Osteocyte (in vitro differentiated cells): ENCODE results near the gene MRPL4. TPM values are rescaled to one million over a fixed set of nuclear protein-coding genes. Genes with fewer than 3 reads are reported as not detected.

Source experiments
- DNase-seq: peaks from one replicate; pipeline ENCODE4 v3.0.0; 2021; ENCODE audit warnings: mixed read lengths; ENCODE audit not compliant: unreplicated experiment; ENCODE audit errors: extremely low spot score
- H3K27ac Mint-ChIP-seq: one replicate; pipeline ENCODE4 v1.8.0; 2021; ENCODE audit warnings: mild to moderate bottlenecking, mixed read lengths; ENCODE audit not compliant: unreplicated experiment
- H3K27me3 Mint-ChIP-seq: one replicate; pipeline ENCODE4 v1.8.0; 2021; ENCODE audit warnings: mixed read lengths; ENCODE audit not compliant: unreplicated experiment
- H3K36me3 Mint-ChIP-seq: one replicate; pipeline ENCODE4 v1.8.0; 2021; ENCODE audit warnings: mixed read lengths; ENCODE audit not compliant: unreplicated experiment
- H3K4me1 Mint-ChIP-seq: one replicate; pipeline ENCODE4 v1.8.0; 2021; ENCODE audit warnings: mixed read lengths; ENCODE audit not compliant: unreplicated experiment
- H3K4me3 Mint-ChIP-seq: one replicate; pipeline ENCODE4 v1.8.0; 2021; ENCODE audit warnings: mild to moderate bottlenecking, moderate library complexity, mixed read lengths; ENCODE audit not compliant: unreplicated experiment
- H3K9me3 Mint-ChIP-seq: one replicate; pipeline ENCODE4 v1.8.0; 2021; ENCODE audit warnings: mixed read lengths; ENCODE audit not compliant: unreplicated experiment
- microRNA-seq: library from miRNA; unstranded; fragments of <30 nt; microRNA quantifications from one replicate; pipeline ENCODE4 v1.1.0, GENCODE V29; 2020; ENCODE audit not compliant: unreplicated experiment
- total RNA-seq: library from RNA; stranded (reverse); gene quantifications from 2 replicates; pipeline ENCODE4 v1.2.1, GENCODE V29; 2021
- TF ChIP-seq, protein P1 (sequence below): fragments of 200-600 bp; sonication (generic); IDR thresholded peaks from 2 replicates; pipeline ENCODE4 v1.5.0; 2021; ENCODE audit warnings: antibody characterized with exemption, mild to moderate bottlenecking, moderate library complexity

The MRPL4 gene
- total RNA-seq, 1 donor from 2014 or later: 57.0 TPM

GRCh38 chr19:10306327-10306726 lies 54.3 kb downstream of the MRPL4 start:
- Mint-ChIP-seq H3K36me3 (peaks cover 5% of the 10 kb centered on the region), H3K27me3 (peaks cover 3% of the 10 kb centered on the region), H3K4me1 (no peaks in the 10 kb centered on the region), H3K9me3 (no peaks in the 10 kb centered on the region), H3K27ac (no peak overlapping the region), H3K4me3 (no peak overlapping the region)
- DNase-seq: no peak
- TF ChIP-seq, protein P1, sequence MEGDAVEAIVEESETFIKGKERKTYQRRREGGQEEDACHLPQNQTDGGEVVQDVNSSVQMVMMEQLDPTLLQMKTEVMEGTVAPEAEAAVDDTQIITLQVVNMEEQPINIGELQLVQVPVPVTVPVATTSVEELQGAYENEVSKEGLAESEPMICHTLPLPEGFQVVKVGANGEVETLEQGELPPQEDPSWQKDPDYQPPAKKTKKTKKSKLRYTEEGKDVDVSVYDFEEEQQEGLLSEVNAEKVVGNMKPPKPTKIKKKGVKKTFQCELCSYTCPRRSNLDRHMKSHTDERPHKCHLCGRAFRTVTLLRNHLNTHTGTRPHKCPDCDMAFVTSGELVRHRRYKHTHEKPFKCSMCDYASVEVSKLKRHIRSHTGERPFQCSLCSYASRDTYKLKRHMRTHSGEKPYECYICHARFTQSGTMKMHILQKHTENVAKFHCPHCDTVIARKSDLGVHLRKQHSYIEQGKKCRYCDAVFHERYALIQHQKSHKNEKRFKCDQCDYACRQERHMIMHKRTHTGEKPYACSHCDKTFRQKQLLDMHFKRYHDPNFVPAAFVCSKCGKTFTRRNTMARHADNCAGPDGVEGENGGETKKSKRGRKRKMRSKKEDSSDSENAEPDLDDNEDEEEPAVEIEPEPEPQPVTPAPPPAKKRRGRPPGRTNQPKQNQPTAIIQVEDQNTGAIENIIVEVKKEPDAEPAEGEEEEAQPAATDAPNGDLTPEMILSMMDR: no peak

GRCh38 chr19:10309423-10309822 lies 57.4 kb downstream of the MRPL4 start, which contains the start of gene ZGLP1:
ZGLP1 (minus strand) TSS chr19:10309815.
- H3K36me3 Mint-ChIP-seq: peaks cover 5% of the 10 kb centered on the region
- no peak within 1 kb of the TSS for H3K27ac Mint-ChIP-seq
- TF ChIP-seq, protein P1: no peak
- H3K9me3 Mint-ChIP-seq: no peaks in the 10 kb centered on the region
- peaks cover 3% of the 10 kb centered on the region for H3K4me1 Mint-ChIP-seq
- H3K27me3 Mint-ChIP-seq: no peaks in the 10 kb centered on the region
- no peak within 1 kb of the TSS for H3K4me3 Mint-ChIP-seq
- DNase-seq: no peak

Small RNA genes within 50 kb of the gene (microRNA-seq; reads per million reads assigned to microRNA genes)
- gene MIR4322: not detected

Other genes starting within 250 kb of the MRPL4 start
- gene COL5A3, start 241.7 kb upstream of the MRPL4 start, total RNA-seq: 68.7 and 80.9 TPM in 2 replicates
- gene RDH8, start 238.7 kb upstream of the MRPL4 start, total RNA-seq: not detected in 2 replicates
- gene SHFL, start 165.9 kb upstream of the MRPL4 start, total RNA-seq: 35.9 and 38.7 TPM in 2 replicates
- 0.18 and 0.21 TPM in 2 replicates for gene ANGPTL6, start 149.5 kb upstream of the MRPL4 start, total RNA-seq
- 34.4 and 40.9 TPM in 2 replicates for gene PPAN, start 145.9 kb upstream of the MRPL4 start, total RNA-seq
- gene P2RY11, start 140.5 kb upstream of the MRPL4 start, total RNA-seq: 11.8 and 15.7 TPM in 2 replicates
- gene EIF3G, start 132.3 kb upstream of the MRPL4 start, total RNA-seq: 209 and 217 TPM in 2 replicates
- 82.3 and 87.2 TPM in 2 replicates for gene DNMT1, start 57.3 kb upstream of the MRPL4 start, total RNA-seq
- gene S1PR2, start 20.9 kb upstream of the MRPL4 start, total RNA-seq: 21.8 and 23.6 TPM in 2 replicates
- 31.8 and 35.5 TPM in 2 replicates for gene ICAM1, start 18.9 kb downstream of the MRPL4 start, total RNA-seq
- not detected in 2 replicates for gene ICAM4, start 34.7 kb downstream of the MRPL4 start, total RNA-seq
- gene ICAM5, start 37.7 kb downstream of the MRPL4 start, total RNA-seq: 1.7 and 2.0 TPM in 2 replicates
- gene ZGLP1, start 57.6 kb downstream of the MRPL4 start, total RNA-seq: 6.8 and 7.6 TPM in 2 replicates
- 21.5 and 27.4 TPM in 2 replicates for gene FDX2, start 63.8 kb downstream of the MRPL4 start, total RNA-seq
- gene RAVER1, start 81.3 kb downstream of the MRPL4 start, total RNA-seq: 36.8 and 45.8 TPM in 2 replicates
- gene ICAM3, start 87.4 kb downstream of the MRPL4 start, total RNA-seq: 7.2 and 9.8 TPM in 2 replicates
- 117 and 136 TPM in 2 replicates for gene TYK2, start 128.4 kb downstream of the MRPL4 start, total RNA-seq
- gene CDC37, start 151.3 kb downstream of the MRPL4 start, total RNA-seq: 143 and 148 TPM in 2 replicates
- 12.4 and 12.7 TPM in 2 replicates for gene PDE4A, start 168.3 kb downstream of the MRPL4 start, total RNA-seq